ENCODE data around the gene ALG3. TPM values are rescaled to one million over a fixed set of nuclear protein-coding genes. Genes with fewer than 3 reads are reported as not detected.

ALG3 gene
- total and polyA plus RNA-seq, 10 donors, result 18.7 to 59.0 (median 25.7) TPM

DNA sequence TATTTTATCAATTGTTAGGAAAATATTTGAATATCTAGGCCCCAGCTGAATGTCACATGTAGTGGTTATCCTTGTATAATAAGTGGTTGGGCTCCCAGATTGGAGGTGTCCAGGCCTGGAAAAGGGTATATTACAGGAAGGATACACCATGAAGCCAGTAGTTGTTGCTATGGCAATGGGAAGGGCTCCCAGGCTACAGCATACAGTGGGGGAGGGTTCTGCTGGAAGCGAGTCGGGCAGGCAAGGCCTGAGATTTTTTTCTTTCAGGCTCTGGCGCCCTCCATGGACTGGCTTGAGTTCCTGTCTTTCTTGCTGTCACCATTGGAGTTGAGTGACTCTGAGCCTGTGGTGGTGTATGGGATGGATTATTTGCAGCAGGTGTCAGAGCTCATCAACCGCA is 35.9 kb upstream of the ALG3 start:
- Histone ChIP-seq H3K4me1 (no peaks in the 10 kb centered on the region), H3K27me3 (replicated peaks in 1 of 7) (peaks cover 0 to 34% (median 3%) of the 10 kb centered on the region in 7 donors), H3K36me3 (no peaks in the 10 kb centered on the region), H3K4me3 (no peak overlapping the region), H3K27ac (no peak overlapping the region), H3K9me3 (no peaks in the 10 kb centered on the region)
- DNase-seq, result no peak
- whole genome bisulfite sequencing, 5 donors, result 28 to 40% (median 32%) methylated on average over 3 to 4 of the region's 4 CpGs
- TF ChIP-seq POLR2AphosphoS5 (IDR thresholded peaks at IDR 0.05), result no peak
- TF ChIP-seq, protein P1, sequence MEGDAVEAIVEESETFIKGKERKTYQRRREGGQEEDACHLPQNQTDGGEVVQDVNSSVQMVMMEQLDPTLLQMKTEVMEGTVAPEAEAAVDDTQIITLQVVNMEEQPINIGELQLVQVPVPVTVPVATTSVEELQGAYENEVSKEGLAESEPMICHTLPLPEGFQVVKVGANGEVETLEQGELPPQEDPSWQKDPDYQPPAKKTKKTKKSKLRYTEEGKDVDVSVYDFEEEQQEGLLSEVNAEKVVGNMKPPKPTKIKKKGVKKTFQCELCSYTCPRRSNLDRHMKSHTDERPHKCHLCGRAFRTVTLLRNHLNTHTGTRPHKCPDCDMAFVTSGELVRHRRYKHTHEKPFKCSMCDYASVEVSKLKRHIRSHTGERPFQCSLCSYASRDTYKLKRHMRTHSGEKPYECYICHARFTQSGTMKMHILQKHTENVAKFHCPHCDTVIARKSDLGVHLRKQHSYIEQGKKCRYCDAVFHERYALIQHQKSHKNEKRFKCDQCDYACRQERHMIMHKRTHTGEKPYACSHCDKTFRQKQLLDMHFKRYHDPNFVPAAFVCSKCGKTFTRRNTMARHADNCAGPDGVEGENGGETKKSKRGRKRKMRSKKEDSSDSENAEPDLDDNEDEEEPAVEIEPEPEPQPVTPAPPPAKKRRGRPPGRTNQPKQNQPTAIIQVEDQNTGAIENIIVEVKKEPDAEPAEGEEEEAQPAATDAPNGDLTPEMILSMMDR (IDR thresholded peaks at IDR 0.05 in 8 of 11, conservative IDR thresholded peaks at IDR 0.05 in 3 of 11), result no peak
- no peak for TF ChIP-seq POLR2A (IDR thresholded peaks at IDR 0.05)
- intact Hi-C loops (cut with DNase I; ENCODE audit: low total_unique reads), result no loop called here

DNA sequence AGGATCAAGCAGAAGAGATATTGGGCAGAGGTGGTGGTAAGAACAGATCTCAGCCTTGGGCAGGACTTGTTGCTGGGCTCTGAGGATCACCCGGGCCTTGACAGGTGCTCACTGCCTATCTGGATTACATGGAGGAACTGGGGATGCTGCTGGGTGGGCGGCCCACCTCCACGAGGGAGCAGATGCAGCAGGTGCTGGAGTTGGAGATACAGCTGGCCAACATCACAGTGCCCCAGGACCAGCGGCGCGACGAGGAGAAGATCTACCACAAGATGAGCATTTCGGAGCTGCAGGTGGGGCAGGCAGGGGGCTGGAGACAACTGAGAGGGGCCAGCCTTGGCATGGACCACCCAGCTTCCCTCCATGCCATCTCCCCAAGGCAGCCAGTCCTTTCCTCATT is 34.9 kb upstream of the ALG3 start:
- intact Hi-C loops (cut with DNase I; ENCODE audit: low total_unique reads), result no loop called here
- H3K4me1 ChIP-seq, result no peaks in the 10 kb centered on the region
- no peaks in the 10 kb centered on the region for H3K9me3 ChIP-seq
- TF ChIP-seq POLR2AphosphoS5 (IDR thresholded peaks at IDR 0.05) (no peak), POLR2A (IDR thresholded peaks at IDR 0.05) (no peak)
- TF ChIP-seq, protein P1 (IDR thresholded peaks at IDR 0.05 in 8 of 11, conservative IDR thresholded peaks at IDR 0.05 in 3 of 11), result no peak
- peaks cover 0 to 28% (median 3%) of the 10 kb centered on the region in 7 donors for H3K27me3 ChIP-seq (replicated peaks in 1 of 7)
- H3K4me3 ChIP-seq, result no peak overlapping the region
- H3K27ac ChIP-seq, result no peak overlapping the region
- WGBS, 5 donors, result 88 to 93% (median 89%) methylated on average over 8 of the region's 8 CpGs
- no peaks in the 10 kb centered on the region for H3K36me3 ChIP-seq
- DNase-seq, result no peak

DNA sequence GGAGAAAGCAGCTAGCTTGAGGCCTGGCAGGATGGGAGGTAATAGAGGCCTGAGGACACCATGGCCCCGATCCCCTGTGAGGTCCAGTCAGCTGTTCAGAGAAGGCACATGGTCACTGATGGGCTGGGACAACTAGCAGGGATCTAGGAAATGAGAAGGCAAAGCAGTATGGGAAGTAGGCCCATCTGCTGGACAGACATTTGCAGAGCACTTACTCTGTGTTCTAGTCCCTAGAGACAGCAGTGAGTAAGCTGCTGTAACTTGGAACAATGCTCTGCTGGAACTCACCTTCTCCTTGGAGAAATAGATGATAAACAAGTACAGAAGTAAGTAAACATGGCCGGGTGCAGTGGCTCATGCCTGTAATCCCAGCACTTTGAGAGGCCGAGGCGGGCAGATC is 34.2 kb upstream of the ALG3 start:
- intact Hi-C loops (cut with DNase I; ENCODE audit: low total_unique reads), result no loop called here
- H3K4me1 ChIP-seq, result no peaks in the 10 kb centered on the region

DNA sequence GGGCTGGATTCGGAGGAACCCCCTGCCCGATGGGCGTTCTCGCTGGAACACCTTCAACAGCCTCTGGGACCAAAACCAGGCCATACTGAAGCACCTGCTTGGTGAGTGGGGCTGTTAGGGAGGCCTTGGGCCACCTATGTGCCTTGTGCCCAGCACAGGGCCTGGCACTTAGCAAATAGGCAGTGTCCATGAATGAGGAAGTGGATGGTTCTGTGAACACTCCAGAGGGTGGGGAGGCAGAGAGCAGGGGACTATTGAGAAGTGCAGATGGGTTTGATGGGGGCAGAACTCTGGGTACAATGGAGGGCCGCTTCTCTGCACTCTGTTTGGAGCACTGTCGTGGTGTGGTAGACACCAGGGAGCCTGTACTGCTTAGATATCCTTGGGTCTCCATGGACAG is 28.6 kb upstream of the ALG3 start:
- WGBS, 5 donors, result 86 to 94% (median 91%) methylated on average over 6 of the region's 6 CpGs
- intact Hi-C loops (cut with DNase I; ENCODE audit: low total_unique reads), result no loop called here
- H3K4me3 ChIP-seq, result no peak overlapping the region
- no peaks in the 10 kb centered on the region for H3K4me1 ChIP-seq
- H3K9me3 ChIP-seq, result no peaks in the 10 kb centered on the region
- H3K27me3 ChIP-seq (replicated peaks in 1 of 7), result peaks cover 5 to 62% (median 23%) of the 10 kb centered on the region in 7 donors
- no peaks in the 10 kb centered on the region for H3K36me3 ChIP-seq
- no peak overlapping the region for H3K27ac ChIP-seq
- DNase-seq, result no peak
- TF ChIP-seq POLR2A (IDR thresholded peaks at IDR 0.05) (no peak), POLR2AphosphoS5 (IDR thresholded peaks at IDR 0.05) (no peak)
- TF ChIP-seq, protein P1 (IDR thresholded peaks at IDR 0.05 in 8 of 11, conservative IDR thresholded peaks at IDR 0.05 in 3 of 11), result no peak

More for the DNA sequence above, 34.2 kb upstream of the ALG3 start:
- TF ChIP-seq, protein P1 (IDR thresholded peaks at IDR 0.05 in 8 of 11, conservative IDR thresholded peaks at IDR 0.05 in 3 of 11), result no peak
- no peak for TF ChIP-seq POLR2AphosphoS5 (IDR thresholded peaks at IDR 0.05)
- no peak for TF ChIP-seq POLR2A (IDR thresholded peaks at IDR 0.05)
- DNase-seq, result no peak
- Histone ChIP-seq H3K27ac (no peak overlapping the region), H3K9me3 (no peaks in the 10 kb centered on the region), H3K27me3 (replicated peaks in 1 of 7) (peaks cover 0 to 34% (median 3%) of the 10 kb centered on the region in 7 donors), H3K36me3 (no peaks in the 10 kb centered on the region), H3K4me3 (no peak overlapping the region)
- WGBS, 5 donors, result 87 to 98% (median 90%) methylated on average over 4 of the region's 4 CpGs

All from spleen (tissue), 11 donors.